ENCODE measurements around the gene CCHCR1.

CCHCR1 gene

DNA sequence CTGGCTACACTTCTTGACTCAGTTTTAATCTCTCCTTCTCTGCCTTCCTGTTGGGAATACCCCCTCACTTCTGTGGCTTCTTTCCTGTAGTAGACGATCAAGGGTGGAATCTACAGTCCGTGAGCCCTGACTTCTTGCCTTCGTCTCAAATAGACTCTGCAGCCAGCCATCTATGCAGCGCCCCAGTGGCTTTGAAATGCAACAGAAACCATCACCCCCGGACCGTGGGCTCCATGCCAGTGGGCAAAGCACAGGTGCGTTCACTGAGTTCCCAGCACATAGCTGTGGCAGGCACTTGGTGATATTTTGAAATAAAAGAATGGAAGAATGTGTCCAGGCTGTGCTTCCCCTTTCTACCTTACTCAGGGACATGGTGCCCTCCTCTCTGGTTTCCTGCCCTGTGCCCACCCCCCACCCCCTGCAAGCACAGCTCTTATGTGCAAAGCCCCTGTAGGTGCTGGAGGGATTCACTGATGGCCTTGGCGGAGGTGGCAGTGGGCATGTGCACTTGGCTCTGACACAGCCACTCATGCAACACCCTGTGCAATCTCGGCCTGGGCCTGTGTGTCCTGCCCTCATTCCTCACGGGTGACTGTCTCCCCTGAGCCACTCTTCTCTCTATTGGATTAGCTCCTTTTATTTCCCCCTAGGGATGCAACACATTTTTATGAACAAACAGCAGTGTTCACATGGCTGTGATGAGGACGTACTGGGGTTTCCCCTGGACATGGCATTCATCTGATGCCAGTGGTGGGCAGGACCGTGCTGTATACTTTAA is 31.8 kb downstream of the CCHCR1 start:
- DNase-seq = no peak

DNA sequence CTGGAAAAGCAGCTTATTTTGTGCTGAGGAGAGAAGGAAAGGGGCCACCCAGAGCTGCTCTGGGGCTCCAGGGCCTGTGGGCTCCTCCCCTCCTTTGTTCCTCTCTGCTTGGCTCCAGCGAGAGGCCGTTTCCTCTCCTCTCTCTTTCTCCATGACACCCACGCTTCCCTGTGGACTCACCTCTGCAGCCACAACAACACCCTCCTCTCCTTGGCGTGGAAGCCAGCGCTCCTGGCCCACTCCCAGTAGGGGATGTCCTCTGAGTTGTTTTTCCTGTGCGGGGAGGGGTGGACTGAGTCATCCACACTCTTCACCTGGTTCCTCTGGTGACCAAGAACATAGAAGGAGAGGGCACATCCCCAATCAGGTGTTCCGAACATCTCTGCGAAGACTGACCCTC is 32.4 kb downstream of the CCHCR1 start:
- no peak for DNase-seq

- no peak for DNase-seq
These were observed 34.6 kb downstream of the CCHCR1 start for GRCh38 chr6:31122791-31123706.

DNA sequence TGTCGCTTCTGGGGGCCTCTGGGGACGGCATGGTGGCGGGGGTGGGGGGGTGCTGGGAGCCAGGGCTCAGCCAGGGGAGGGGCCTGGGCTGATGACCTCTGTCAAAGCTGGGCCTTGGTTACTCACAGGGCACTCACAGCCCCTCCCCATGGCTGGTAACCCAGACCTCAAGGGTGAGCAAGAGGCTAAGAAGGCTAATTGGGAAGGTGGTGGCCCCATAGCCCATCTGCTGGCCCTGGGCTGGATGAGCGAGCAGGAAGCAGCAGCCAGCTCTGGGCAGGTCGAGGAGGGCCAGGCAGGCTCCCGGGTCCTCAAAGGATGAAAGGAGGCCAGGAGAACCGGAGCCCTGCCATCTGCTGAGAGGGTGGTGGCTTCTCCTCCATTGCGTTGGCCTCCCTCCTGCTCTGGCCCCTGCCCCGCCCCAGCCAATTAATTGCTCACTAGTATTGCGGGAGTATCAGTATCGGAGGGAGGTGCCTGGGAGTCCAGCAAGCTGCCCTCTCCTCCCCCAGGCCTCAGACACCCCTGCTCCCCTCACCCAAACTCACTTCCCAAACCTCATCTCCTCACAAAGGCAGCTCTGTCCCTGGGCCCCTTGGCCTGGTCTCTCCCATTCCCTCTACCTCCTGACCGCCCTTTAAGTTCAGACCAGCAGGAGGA is 36.3 kb downstream of the CCHCR1 start:
- DNase-seq = no peak

GRCh38 chr6:31120151-31120915 is 37.3 kb downstream of the CCHCR1 start, which contains the start of gene CDSN:
TSS of gene CDSN (minus strand) at chr6:31120446. CDS start at chr6:31120419, 27 bp downstream.
- no peak for DNase-seq

DNA sequence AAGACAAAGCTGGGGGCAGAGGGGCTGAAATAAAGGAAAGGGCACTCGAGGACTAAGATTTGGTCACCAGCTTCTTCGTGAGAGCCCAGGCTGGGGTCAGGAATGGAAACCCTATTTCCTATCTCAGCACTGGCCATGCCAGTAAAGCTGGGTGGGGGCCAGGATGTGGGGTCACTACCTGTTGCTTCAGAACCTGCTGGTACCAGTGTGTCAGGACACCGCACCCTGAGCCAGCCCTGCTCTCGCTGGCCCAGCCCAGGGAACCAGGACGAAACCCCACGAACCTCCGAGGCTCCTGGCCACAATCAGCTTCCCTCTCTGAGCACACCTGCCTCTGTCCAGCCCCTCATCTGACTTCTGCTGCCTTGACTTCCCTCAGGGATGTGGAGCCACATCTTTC is 39.4 kb downstream of the CCHCR1 start:
- no peak for DNase-seq

DNA sequence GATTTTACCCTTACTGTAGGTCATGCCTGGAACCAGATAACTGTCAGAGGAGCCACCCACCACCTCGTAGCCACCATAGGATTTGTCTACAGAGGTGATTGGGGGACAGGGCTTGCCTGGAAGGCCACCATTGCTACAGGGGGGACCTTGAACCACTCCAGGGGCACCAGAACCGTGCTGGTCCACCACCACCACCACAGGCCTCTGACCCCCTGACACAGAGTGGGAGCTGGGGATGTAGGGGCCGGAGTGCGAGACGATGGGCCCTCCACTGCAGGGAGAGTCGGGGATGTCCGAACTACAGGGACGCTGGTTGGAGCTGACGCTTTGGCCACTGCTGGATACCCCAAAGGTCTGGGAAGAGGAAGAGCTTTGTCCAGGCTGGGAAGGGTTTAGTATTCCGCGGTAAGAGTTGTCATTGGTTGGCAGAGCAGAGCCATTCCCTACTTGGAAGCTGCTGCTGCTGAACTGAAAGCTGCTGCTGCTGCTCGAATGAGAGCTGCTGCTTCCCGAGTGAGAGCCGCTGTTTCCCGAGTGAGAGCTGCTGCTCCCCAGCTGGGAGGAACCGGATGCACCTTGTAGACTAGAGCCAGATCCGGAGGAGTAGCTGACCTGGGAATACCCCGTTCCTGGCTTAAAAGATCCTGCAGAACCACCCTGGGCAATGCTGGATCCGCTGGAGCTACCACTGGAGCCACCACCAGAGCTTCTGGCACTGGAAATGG is 40.8 kb downstream of the CCHCR1 start:
- no peak for DNase-seq

DNA sequence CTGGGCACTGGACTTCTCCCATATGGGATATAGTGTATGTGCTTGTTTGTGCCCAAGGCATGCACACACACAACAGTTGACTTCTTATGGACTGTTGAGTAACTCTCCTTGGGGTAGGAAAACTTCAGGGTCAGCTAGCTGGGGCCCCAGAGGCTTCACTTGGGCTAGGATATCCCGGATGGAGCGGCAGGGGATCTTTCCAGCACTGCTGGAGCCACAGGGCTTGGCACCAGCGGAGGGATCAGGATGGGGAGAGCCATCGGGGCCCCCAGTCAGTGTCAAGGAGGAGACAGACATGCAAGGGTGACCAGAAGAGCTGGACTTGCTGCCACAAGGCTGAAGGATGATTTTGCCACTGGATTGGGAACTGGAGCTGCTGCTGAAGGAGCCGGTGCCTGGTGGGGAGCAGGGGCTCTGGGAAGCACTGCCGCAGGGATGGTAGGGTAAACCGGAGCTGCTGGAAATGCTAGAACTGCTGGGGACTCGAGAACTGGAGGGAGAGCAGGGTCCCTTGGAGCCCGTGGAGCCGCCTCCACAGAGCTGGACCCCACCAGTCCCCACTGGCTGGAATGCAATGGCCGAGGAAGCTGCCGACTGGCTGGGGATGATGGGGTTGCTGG is 41.6 kb downstream of the CCHCR1 start:
- no peak for DNase-seq

- DNase-seq = no peak
These were observed 42.4 kb downstream of the CCHCR1 start for GRCh38 chr6:31114970-31115849.

GRCh38 chr6:31114541-31114878 is 43.1 kb downstream of the CCHCR1 start, which contains the start of gene PSORS1C1:
TSS of gene PSORS1C1 (plus strand) at chr6:31114800. CDS start at chr6:31129633, 14,833 bp downstream.
- no peak for DNase-seq

DNA sequence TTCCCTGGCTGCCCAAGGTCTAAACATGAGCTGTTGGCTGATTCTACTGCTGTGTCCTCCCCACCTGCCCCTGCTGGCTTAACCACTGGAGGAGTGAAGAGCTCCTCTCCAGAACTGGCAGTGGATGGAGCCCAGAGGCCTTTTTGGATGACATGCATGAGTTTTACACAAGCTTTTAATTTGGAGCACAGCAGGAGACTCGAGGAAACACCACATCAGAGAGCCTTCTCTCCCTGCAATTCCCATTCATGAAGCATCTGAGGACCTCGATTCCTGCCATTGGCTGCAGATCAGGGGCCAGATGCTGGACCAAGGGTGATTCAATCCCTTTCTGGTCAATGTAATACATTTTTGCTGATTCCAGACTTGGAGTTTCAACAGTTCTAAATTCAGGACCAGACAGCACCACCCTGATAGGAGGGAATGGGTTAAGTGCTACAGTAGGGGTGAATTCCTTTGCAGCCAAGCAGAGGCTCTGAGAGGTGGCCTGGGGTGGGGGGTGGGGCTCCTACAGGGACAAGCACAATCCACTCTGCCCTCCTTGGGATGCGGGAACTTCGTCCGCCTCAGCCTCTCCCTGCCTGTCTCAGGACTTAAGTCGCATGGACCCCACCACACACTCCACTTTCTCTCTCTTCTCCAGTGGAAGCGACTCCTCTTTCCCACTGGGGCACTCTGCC is 43.6 kb downstream of the CCHCR1 start:
- DNase-seq = no peak

GRCh38 chr6:31112478-31112877 is 45.1 kb downstream of the CCHCR1 start, which contains the start of gene C6orf15:
TSS of gene C6orf15 (minus strand) at chr6:31112575. CDS start at chr6:31112555, 20 bp downstream.
- no peak for DNase-seq

DNA sequence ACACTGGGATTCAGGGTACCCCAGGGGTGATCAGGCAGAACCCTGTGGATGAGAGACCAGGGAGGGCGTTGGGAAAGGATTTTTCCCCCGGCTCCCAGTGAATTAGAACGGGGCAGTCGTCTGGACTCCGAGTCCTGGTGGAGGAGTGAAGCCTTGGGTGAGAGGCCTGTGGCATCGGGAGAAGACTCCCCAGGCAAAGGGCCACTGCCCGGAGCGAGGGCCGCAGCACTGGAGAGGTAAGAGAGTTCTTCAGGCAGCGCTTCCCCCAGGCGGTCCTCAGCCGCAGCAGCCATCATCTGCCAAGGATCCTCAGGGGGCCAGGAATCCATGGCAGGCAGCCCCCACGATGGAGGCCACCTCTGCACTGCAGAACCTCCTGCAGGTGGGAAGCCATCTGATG is 45.9 kb downstream of the CCHCR1 start:
- no peak for DNase-seq

- no peak for DNase-seq
These were observed 46.6 kb downstream of the CCHCR1 start for GRCh38 chr6:31110825-31111582.

GRCh38 chr6:31107052-31107451 is 50.5 kb downstream of the CCHCR1 start:
- no peak for DNase-seq

- no peak for DNase-seq
These were observed 54.5 kb downstream of the CCHCR1 start for GRCh38 chr6:31103136-31103535.

- DNase-seq = no peak
These were observed 59.1 kb downstream of the CCHCR1 start for GRCh38 chr6:31098449-31098938.

GRCh38 chr6:31096656-31097055 is 60.9 kb downstream of the CCHCR1 start:
- DNase-seq = no peak

DNA sequence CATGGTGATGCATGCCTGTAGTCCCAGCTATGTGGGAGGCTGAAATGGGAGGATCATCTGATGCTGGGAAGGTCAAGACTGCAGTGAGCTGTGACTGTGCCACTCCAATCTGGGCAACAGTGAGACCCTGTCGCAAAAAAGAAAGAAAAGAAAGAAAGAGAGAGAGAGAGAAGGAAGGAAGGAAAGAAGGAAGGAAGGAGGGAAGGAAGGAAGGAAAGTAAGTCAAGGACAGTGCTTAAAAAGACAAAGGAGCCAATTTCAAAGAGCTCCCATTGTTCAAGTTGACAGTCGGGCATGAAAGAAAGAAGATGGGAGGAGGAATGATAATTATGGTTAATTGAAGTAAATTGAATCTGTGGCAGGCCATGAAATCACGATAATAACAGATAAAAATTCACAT is 61.4 kb downstream of the CCHCR1 start:
- no peak for DNase-seq

Measured in cortex of kidney (tissue), 1 donor.